ENCODE measurements around the gene MCRIP2. TPM values are rescaled to one million over a fixed set of nuclear protein-coding genes. Genes with fewer than 3 reads are reported as not detected.

MCRIP2 gene
- total and polyA plus RNA-seq, 9 of the 15 experiments (the other 6 are each of a cell fraction or from before 2014, with no cell fraction given): 0.80 to 120 (median 35.2) TPM

DNA sequence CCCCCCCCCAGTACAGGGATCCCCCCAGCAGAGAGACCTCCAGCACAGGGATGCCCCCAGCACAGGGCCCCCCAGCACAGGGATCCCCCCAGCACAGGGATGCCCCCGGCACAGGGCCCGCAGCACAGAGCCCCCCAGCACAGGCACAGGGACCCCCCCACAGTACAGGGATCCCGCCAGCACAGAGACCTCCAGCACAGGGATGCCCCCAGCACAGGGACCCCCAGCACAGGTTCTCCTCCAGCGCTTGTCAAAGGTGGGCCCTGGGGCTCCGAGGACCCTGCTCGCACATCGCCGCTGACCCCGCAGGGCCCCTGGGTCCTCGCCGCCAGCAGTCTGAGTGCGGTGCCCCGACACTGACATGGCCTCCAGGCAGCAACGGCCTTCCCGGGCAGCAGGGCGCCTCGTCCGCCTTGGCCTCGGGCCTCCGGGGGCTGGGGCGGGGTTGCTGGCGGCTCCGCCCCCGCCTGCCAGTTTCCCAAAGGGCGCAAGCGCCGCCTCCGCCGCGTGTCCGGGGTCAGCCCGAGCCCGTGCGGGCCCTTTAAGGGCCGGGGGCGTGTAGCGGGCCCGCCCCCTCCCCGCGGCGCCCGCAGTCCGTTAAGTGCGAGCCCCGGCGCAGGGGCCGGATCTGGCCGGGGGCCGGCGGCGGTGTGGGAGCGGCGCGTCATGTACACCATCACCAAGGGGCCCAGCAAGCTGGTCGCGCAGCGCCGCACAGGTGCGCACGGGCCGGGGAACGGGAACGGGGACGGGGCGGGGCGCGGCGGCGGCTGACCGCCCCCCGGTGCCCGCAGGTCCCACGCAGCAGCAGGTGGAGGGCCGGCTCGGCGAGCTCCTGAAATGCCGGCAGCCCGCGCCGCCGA lies at the start of gene MCRIP2 (continued):
- TF ChIP-seq MEIS2 (IDR thresholded peaks at IDR 0.05; ENCODE audit: partially characterized antibody) (peak; percentile 34), ZNF785 (CRISPR knock-in tag; IDR thresholded peaks at IDR 0.05) (no peak), CBX1 (IDR thresholded peaks at IDR 0.05; ENCODE audit: low read depth) (peak; percentile 61; the same call in 1 of the 2 replicates), SPI1 (IDR thresholded peaks at IDR 0.05; ENCODE audit: borderline replicate concordance, low read depth, low read length) (no peak), BRD4 (IDR thresholded peaks at IDR 0.05) (no peak), PPARD (CRISPR knock-in tag; IDR thresholded peaks at IDR 0.05) (no peak), HSF4 (CRISPR knock-in tag; IDR thresholded peaks at IDR 0.05; ENCODE audit: borderline replicate concordance) (no peak), RCOR1 (IDR thresholded peaks at IDR 0.05; ENCODE audit: borderline replicate concordance in 1 of 2, low read depth in 2 of 2, low read length in 2 of 2) (peak in 1 of 2 experiments; percentile 35; a peak in 1 of 4 replicates), JUND (IDR thresholded peaks at IDR 0.05; ENCODE audit: borderline replicate concordance, low read depth, low read length) (no peak), JUND (tag; IDR thresholded peaks at IDR 0.05; ENCODE audit: borderline replicate concordance, low read depth, low read length) (no peak; the same call in 2 of the 3 replicates), SUPT5H (IDR thresholded peaks at IDR 0.05) (peak; percentile 84), NR2C1 (IDR thresholded peaks at IDR 0.05) (no peak), NR2C1 (tag; IDR thresholded peaks at IDR 0.05) (no peak)
- TF ChIP-seq, protein P1, sequence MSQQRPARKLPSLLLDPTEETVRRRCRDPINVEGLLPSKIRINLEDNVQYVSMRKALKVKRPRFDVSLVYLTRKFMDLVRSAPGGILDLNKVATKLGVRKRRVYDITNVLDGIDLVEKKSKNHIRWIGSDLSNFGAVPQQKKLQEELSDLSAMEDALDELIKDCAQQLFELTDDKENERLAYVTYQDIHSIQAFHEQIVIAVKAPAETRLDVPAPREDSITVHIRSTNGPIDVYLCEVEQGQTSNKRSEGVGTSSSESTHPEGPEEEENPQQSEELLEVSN (IDR thresholded peaks at IDR 0.05; ENCODE audit: borderline replicate concordance in 1 of 2, extremely low read depth in 1 of 2, insufficient read depth in 1 of 2, insufficient read length in 1 of 2, low read depth in 1 of 2, low read length in 1 of 2, poor library complexity in 1 of 2, severe bottlenecking in 1 of 2): peak; percentile 59 to 82
- TF ChIP-seq, protein P2, sequence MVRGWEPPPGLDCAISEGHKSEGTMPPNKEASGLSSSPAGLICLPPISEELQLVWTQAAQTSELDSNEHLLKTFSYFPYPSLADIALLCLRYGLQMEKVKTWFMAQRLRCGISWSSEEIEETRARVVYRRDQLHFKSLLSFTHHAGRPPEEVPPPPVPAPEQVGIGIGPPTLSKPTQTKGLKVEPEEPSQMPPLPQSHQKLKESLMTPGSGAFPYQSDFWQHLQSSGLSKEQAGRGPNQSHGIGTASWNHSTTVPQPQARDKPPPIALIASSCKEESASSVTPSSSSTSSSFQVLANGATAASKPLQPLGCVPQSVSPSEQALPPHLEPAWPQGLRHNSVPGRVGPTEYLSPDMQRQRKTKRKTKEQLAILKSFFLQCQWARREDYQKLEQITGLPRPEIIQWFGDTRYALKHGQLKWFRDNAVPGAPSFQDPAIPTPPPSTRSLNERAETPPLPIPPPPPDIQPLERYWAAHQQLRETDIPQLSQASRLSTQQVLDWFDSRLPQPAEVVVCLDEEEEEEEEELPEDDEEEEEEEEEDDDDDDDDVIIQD (CRISPR knock-in tag; IDR thresholded peaks at IDR 0.05): no peak
- TF ChIP-seq, protein P3, sequence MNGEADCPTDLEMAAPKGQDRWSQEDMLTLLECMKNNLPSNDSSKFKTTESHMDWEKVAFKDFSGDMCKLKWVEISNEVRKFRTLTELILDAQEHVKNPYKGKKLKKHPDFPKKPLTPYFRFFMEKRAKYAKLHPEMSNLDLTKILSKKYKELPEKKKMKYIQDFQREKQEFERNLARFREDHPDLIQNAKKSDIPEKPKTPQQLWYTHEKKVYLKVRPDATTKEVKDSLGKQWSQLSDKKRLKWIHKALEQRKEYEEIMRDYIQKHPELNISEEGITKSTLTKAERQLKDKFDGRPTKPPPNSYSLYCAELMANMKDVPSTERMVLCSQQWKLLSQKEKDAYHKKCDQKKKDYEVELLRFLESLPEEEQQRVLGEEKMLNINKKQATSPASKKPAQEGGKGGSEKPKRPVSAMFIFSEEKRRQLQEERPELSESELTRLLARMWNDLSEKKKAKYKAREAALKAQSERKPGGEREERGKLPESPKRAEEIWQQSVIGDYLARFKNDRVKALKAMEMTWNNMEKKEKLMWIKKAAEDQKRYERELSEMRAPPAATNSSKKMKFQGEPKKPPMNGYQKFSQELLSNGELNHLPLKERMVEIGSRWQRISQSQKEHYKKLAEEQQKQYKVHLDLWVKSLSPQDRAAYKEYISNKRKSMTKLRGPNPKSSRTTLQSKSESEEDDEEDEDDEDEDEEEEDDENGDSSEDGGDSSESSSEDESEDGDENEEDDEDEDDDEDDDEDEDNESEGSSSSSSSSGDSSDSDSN (IDR thresholded peaks at IDR 0.05; ENCODE audit: borderline replicate concordance in 1 of 2, low read depth in 2 of 2, low read length in 2 of 2): no peak
- TF ChIP-seq, protein P4, sequence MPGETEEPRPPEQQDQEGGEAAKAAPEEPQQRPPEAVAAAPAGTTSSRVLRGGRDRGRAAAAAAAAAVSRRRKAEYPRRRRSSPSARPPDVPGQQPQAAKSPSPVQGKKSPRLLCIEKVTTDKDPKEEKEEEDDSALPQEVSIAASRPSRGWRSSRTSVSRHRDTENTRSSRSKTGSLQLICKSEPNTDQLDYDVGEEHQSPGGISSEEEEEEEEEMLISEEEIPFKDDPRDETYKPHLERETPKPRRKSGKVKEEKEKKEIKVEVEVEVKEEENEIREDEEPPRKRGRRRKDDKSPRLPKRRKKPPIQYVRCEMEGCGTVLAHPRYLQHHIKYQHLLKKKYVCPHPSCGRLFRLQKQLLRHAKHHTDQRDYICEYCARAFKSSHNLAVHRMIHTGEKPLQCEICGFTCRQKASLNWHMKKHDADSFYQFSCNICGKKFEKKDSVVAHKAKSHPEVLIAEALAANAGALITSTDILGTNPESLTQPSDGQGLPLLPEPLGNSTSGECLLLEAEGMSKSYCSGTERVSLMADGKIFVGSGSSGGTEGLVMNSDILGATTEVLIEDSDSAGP (CRISPR knock-in tag; IDR thresholded peaks at IDR 0.05): peak; percentile 92
- TF ChIP-seq, protein P5, sequence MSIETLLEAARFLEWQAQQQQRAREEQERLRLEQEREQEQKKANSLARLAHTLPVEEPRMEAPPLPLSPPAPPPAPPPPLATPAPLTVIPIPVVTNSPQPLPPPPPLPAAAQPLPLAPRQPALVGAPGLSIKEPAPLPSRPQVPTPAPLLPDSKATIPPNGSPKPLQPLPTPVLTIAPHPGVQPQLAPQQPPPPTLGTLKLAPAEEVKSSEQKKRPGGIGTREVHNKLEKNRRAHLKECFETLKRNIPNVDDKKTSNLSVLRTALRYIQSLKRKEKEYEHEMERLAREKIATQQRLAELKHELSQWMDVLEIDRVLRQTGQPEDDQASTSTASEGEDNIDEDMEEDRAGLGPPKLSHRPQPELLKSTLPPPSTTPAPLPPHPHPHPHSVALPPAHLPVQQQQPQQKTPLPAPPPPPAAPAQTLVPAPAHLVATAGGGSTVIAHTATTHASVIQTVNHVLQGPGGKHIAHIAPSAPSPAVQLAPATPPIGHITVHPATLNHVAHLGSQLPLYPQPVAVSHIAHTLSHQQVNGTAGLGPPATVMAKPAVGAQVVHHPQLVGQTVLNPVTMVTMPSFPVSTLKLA (conservative IDR thresholded peaks at IDR 0.05): peak; percentile 26 to 68; a peak in 1 of 4 replicates
